K562 (cell line): Measurements from ENCODE around the gene GDF7. TPM values are rescaled to one million over a fixed set of nuclear protein-coding genes. Genes with fewer than 3 reads are reported as not detected.

Experiments used
- ATF3 ChIP-seq, 2 experiments: fragments of 450-650 bp in 1 of 2; sonication (generic) in 1 of 2; formaldehyde crosslinking in 1 of 2; IDR thresholded peaks in 1 of 2; conservative IDR thresholded peaks in 1 of 2; 2 replicates each; pipeline versions ENCODE4 v1.6.1 to v1.8.1; 2016 to 2023; ENCODE audit warnings: mild to moderate bottlenecking in 2 of 2, moderate library complexity in 2 of 2, inconsistent platforms in 1 of 2, missing genetic modification reagents in 1 of 2
- CEBPZ ChIP-seq: fragments of 150-350 bp; IDR thresholded peaks from 2 replicates; pipeline ENCODE4 v1.6.1; 2014; ENCODE audit warnings: low read depth, mild to moderate bottlenecking, low read length, borderline replicate concordance
- FIP1L1 ChIP-seq: fragments of 200-400 bp; formaldehyde crosslinking; IDR thresholded peaks from 2 replicates; pipeline ENCODE4 v1.6.1; 2018; ENCODE audit warnings: mild to moderate bottlenecking, low read depth, low read length; ENCODE audit not compliant: poor library complexity, severe bottlenecking
- FOXA3 ChIP-seq, 2 experiments: fragments of 450-650 bp in 1 of 2; sonication (generic) in 1 of 2; formaldehyde crosslinking; IDR thresholded peaks in 1 of 2; conservative IDR thresholded peaks in 1 of 2; 2 replicates each; pipeline versions ENCODE4 v1.4.0 to v1.8.0; 2020 to 2022; ENCODE audit warnings: mild to moderate bottlenecking in 2 of 2, missing genetic modification reagents in 1 of 2
- GATAD2B ChIP-seq: fragments of 450-650 bp; IDR thresholded peaks from 2 replicates; pipeline ENCODE4 v1.6.1; 2017; ENCODE audit warnings: mild to moderate bottlenecking, borderline replicate concordance
- MAX ChIP-seq: sonication (generic); formaldehyde crosslinking; IDR thresholded peaks from 2 replicates; pipeline ENCODE4 v1.9.0; 2022; ENCODE audit warnings: mild to moderate bottlenecking, missing genetic modification reagents
- MNT ChIP-seq, 2 experiments: fragments of 450-650 bp; conservative IDR thresholded peaks; 2 replicates each; pipeline ENCODE4 v1.6.1; 2017; ENCODE audit warnings: mild to moderate bottlenecking in 2 of 2, moderate library complexity in 2 of 2
- RAD21 ChIP-seq, 2 experiments: fragments of 250-450 bp in 1 of 2; fragments of 450-650 bp in 1 of 2; sonication (Bioruptor Pico) in 1 of 2; formaldehyde crosslinking in 1 of 2; IDR thresholded peaks in 1 of 2; conservative IDR thresholded peaks in 1 of 2; 2 replicates each; pipeline versions ENCODE4 v1.4.0 to v1.8.0; 2020 to 2022; ENCODE audit warnings: mild to moderate bottlenecking in 2 of 2, moderate library complexity in 1 of 2
- RERE ChIP-seq: sonication (generic); formaldehyde crosslinking; IDR thresholded peaks from 2 replicates; pipeline ENCODE4 v1.8.0; 2023; ENCODE audit warnings: missing genetic modification reagents, mild to moderate bottlenecking, borderline replicate concordance
- SMC3 ChIP-seq: conservative IDR thresholded peaks from 2 replicates; pipeline ENCODE4 v1.6.1; 2011; ENCODE audit warnings: low read depth, low read length, improper control_type of control experiment; ENCODE audit not compliant: insufficient read depth
- ZNF584 ChIP-seq: fragments of 200-800 bp; sonication (Bioruptor generic); IDR thresholded peaks from 2 replicates; pipeline ENCODE4 v1.6.1; 2016; ENCODE audit warnings: low read depth, mild to moderate bottlenecking, missing genetic modification characterization, missing compliant biosample characterization
- polyA plus RNA-seq, 8 experiments: library from polyadenylated mRNA; depleted of rRNA in 4 of 8; stranded (reverse) in 5 of 8; unstranded in 3 of 8; fragments of >200 nt; fragmentation: Nextera tagmentation in 2 of 8; fragmentation: Illumina TruSeq in 1 of 8; extraction: Ambion mirVana in 2 of 8; extraction: Trizol in 1 of 8; gene quantifications; 2 replicates each; pipeline versions ENCODE4 v1.2.1 to v1.2.3, GENCODE V29; 2011 to 2014; ENCODE audit warnings: inconsistent platforms in 1 of 8, missing spikeins in 1 of 8
- total RNA-seq, 7 experiments: library from RNA; depleted of rRNA in 6 of 7; stranded (reverse); fragments of >200 nt in 6 of 7; fragmentation: Illumina TruSeq in 2 of 7; extraction: Trizol in 2 of 7; gene quantifications; 2 replicates each; pipeline versions ENCODE4 v1.2.1 to v1.2.3, GENCODE V29; 2011 to 2021; ENCODE audit warnings: low replicate concordance in 1 of 7

Gene GDF7
- total and polyA plus RNA-seq, 9 of the 15 experiments (the other 6 are each of a cell fraction or from before 2014, with no cell fraction given), result 0.01 TPM; not detected in 7

GRCh38 chr2:20661421-20662307 is 5.3 kb upstream of the GDF7 start (continued):
- TF ChIP-seq MNT (conservative IDR thresholded peaks at IDR 0.05) (no peak), RERE (CRISPR knock-in tag) (no peak), MAX (CRISPR knock-in tag) (no peak), RAD21 (CRISPR knock-in tag; conservative IDR thresholded peaks at IDR 0.05 in 1 of 2, IDR thresholded peaks at IDR 0.05 in 1 of 2) (peak; percentile 90 to 97), SMC3 (peak; percentile 96), ZNF584 (CRISPR knock-in tag) (no peak), CEBPZ (no peak), FIP1L1 (no peak), ATF3 (IDR thresholded peaks at IDR 0.05) (no peak), ATF3 (CRISPR knock-in tag; conservative IDR thresholded peaks at IDR 0.05) (no peak), FOXA3 (CRISPR knock-in tag; conservative IDR thresholded peaks at IDR 0.05 in 1 of 2, IDR thresholded peaks at IDR 0.05 in 1 of 2) (0 out of 4 replicates have a peak, but pooled peaks of 1 of the 2 experiments have one; percentile 18), GATAD2B (no peak)
